Head of caudate nucleus (tissue), 42 donors: ENCODE data around the gene SH3BP1.
A peak's percentile ranks its signal among the peaks of the same experiment; 100 is the strongest.

Experiments
- DNase-seq, 42 donors: peaks; one replicate each; pipeline versions ENCODE4 v3.0.0 to v3.0.0-alpha.2; 2020 to 2021; ENCODE audit warnings: mixed read lengths in 7 of 42
- intact Hi-C: fragments of 100-400 bp; cut with DNase I; formaldehyde crosslinking; loops from one replicate; pipeline ENCODE4 v1.15.0; 2022

SH3BP1 gene

GRCh38 chr22:37631448-37632173 is 7.9 kb upstream of the SH3BP1 start:
- intact Hi-C loops, result no loop called here
- DNase-seq, result no peak

- no peak for DNase-seq
- intact Hi-C loops, result no loop called here
These were observed 7.0 kb upstream of the SH3BP1 start for GRCh38 chr22:37632174-37633088.

- no peak for DNase-seq
- intact Hi-C loops, result no loop called here
These were observed 6.3 kb upstream of the SH3BP1 start for GRCh38 chr22:37633089-37633624.

GRCh38 chr22:37633625-37634416 is 5.6 kb upstream of the SH3BP1 start:
- intact Hi-C loops, result no loop called here
- peak; percentile 62 to 93 (median 84) for DNase-seq

GRCh38 chr22:37634417-37634924 is 5.0 kb upstream of the SH3BP1 start:
- peak in 2 of 42 donors; percentile 30 to 31 for DNase-seq
- intact Hi-C loops, result no loop called here

- no peak for DNase-seq
- intact Hi-C loops, result no loop called here
These were observed 4.3 kb upstream of the SH3BP1 start for GRCh38 chr22:37635157-37635556.

GRCh38 chr22:37636186-37636948 is 3.1 kb upstream of the SH3BP1 start:
- intact Hi-C loops, result no loop called here
- DNase-seq, result peak in 4 of 42 donors; percentile 21 to 44 (median 34)

GRCh38 chr22:37636949-37637273 is 2.6 kb upstream of the SH3BP1 start:
- intact Hi-C loops, result no loop called here
- DNase-seq, result no peak

- DNase-seq, result no peak
These were observed 939 bp upstream of the SH3BP1 start for GRCh38 chr22:37638391-37639069.

GRCh38 chr22:37639771-37640590 is 512 bp downstream of the SH3BP1 start:
- DNase-seq, result no peak
- intact Hi-C loops, result loop anchor here (5.0 kb wide), 1 partner anchor 42 kb away; no protein-coding TSS in a partner anchor

More at GRCh38 chr22:37638391-37639069, 939 bp upstream of the SH3BP1 start:
- intact Hi-C loops, result no loop called here

- no peak for DNase-seq
- intact Hi-C loops, result loop anchor here (5.0 kb wide), 1 partner anchor 41 kb away; no protein-coding TSS in a partner anchor
These were observed 1.4 kb downstream of the SH3BP1 start for GRCh38 chr22:37640591-37641560.

GRCh38 chr22:37641561-37641949 is 2.1 kb downstream of the SH3BP1 start:
- no peak for DNase-seq
- intact Hi-C loops, result loop anchor here (5.0 kb wide), 1 partner anchor 41 kb away; no protein-coding TSS in a partner anchor

- intact Hi-C loops, result loop anchor here (5.0 kb wide), 1 partner anchor 39 kb away; no protein-coding TSS in a partner anchor
- DNase-seq, result peak; percentile 51 to 95 (median 88)
These were observed 3.9 kb downstream of the SH3BP1 start for GRCh38 chr22:37643225-37643847.

GRCh38 chr22:37647317-37647716 is 7.8 kb downstream of the SH3BP1 start:
- no peak for DNase-seq

GRCh38 chr22:37647928-37648327 is 8.5 kb downstream of the SH3BP1 start:
- no peak for DNase-seq
- intact Hi-C loops, result no loop called here

More at GRCh38 chr22:37647317-37647716, 7.8 kb downstream of the SH3BP1 start:
- intact Hi-C loops, result no loop called here
